GM19193 (cell line): Measurements from ENCODE around the gene RPL18.
A peak's percentile ranks its signal among the peaks of the same experiment; 100 is the strongest.

Experiments
- POLR2A ChIP-seq: IDR thresholded peaks from 4 replicates; pipeline ENCODE4 v1.6.1; 2011; ENCODE audit not compliant: insufficient read depth, insufficient read length; ENCODE audit errors: extremely low read depth

RPL18 gene

GRCh38 chr19:48648134-48648533 lies 29.2 kb upstream of the RPL18 start:
- no peak for TF ChIP-seq POLR2A

GRCh38 chr19:48646722-48647216 lies 27.8 kb upstream of the RPL18 start:
- TF ChIP-seq POLR2A, result no peak

- peak; percentile 28 for TF ChIP-seq POLR2A
Observed at GRCh38 chr19:48646001-48646721, 27.2 kb upstream of the RPL18 start, which contains the start of gene CA11. Gene CA11, minus strand, starts transcription at chr19:48646187. Its CDS starts 555 bp downstream, at chr19:48645632.

GRCh38 chr19:48645620-48646000 lies 26.6 kb upstream of the RPL18 start:
- TF ChIP-seq POLR2A, result no peak

- no peak for TF ChIP-seq POLR2A
Observed at GRCh38 chr19:48644839-48645619, 26.1 kb upstream of the RPL18 start.

- no peak for TF ChIP-seq POLR2A
Observed at GRCh38 chr19:48644355-48644754, 25.4 kb upstream of the RPL18 start.

GRCh38 chr19:48642862-48643261 lies 23.9 kb upstream of the RPL18 start:
- TF ChIP-seq POLR2A, result no peak

- no peak for TF ChIP-seq POLR2A
Observed at GRCh38 chr19:48641850-48642249, 22.9 kb upstream of the RPL18 start.

- TF ChIP-seq POLR2A, result no peak
Observed at GRCh38 chr19:48639483-48640375, 20.8 kb upstream of the RPL18 start.

GRCh38 chr19:48638831-48639381 lies 19.9 kb upstream of the RPL18 start:
- no peak for TF ChIP-seq POLR2A

- peak; percentile 51 for TF ChIP-seq POLR2A
Observed at GRCh38 chr19:48637948-48638830, 19.2 kb upstream of the RPL18 start.

GRCh38 chr19:48637449-48637947 lies 18.5 kb upstream of the RPL18 start:
- TF ChIP-seq POLR2A, result no peak

GRCh38 chr19:48636859-48637448 lies 18.0 kb upstream of the RPL18 start, which contains the start of gene DBP:
Gene DBP, minus strand, starts transcription at chr19:48637379. Its CDS starts 385 bp downstream, at chr19:48636994.
- peak; percentile 23 for TF ChIP-seq POLR2A
